K562 (cell line): ENCODE results near the gene ZDHHC14. TPM values are rescaled to one million over a fixed set of nuclear protein-coding genes. Genes with fewer than 3 reads are reported as not detected.

Experiments used
- ATAC-seq: fragments of 200-7000 bp; cut with Tn5 transposase; 3 replicates; pipeline ENCODE4 v1.9.1; 2020; ENCODE audit warnings: moderate library complexity
- BruUV-seq: library from RNA; stranded (reverse); fragments of 400-500 nt; replicated peaks from 2 replicates; lab custom pipeline; 2021; lab: Mats Ljungman, UMichigan
- CTCF ChIA-PET: fragments of 300-600 bp; formaldehyde crosslinking; extraction: SDS; loops from one replicate; lab custom pipeline; 2021; ENCODE audit warnings: low intra/inter-chr PET ratio; lab: Yijun Ruan, JAX
- POLR2A ChIA-PET: fragments of 300-600, 350-650 bp; sonication (Branson Sonifier 250); formaldehyde crosslinking; extraction: SDS; loops from one replicate; lab custom pipeline; 2021; ENCODE audit warnings: antibody characterized with exemption, inconsistent platforms; lab: Yijun Ruan, JAX
- DNase-seq, 4 experiments: peaks; one replicate each; pipeline versions ENCODE4 v3.0.0 to v3.0.0-alpha.2; 2011 to 2018; ENCODE audit warnings: low spot score in 3 of 4, mixed read lengths in 3 of 4; ENCODE audit errors: extremely low read depth in 1 of 4
- FAIRE-seq: peaks from 2 replicates; lab custom pipeline; 2011; peaks lifted over from hg19 to GRCh38; lab: Jason Lieb, UNC
- H2AFZ ChIP-seq: 2 replicates; pipeline ENCODE4 v1.6.0; 2011; ENCODE audit warnings: low read depth, low read length, control low read depth, inconsistent platforms
- H3K27ac ChIP-seq: fragments of 200-600 bp; 3 replicates; pipeline ENCODE4 v1.8.0; 2011; ENCODE audit warnings: low read depth, mild to moderate bottlenecking, control low read depth, inconsistent platforms, low read length, moderate library complexity, mixed read lengths; ENCODE audit errors: extremely low read depth
- H3K27me3 ChIP-seq, 2 experiments: fragments of 300-600 bp in 1 of 2; 2 replicates in 1 of 2; 3 replicates in 1 of 2; pipeline versions ENCODE4 v1.6.0 to v1.8.0; 2011; ENCODE audit warnings: inconsistent platforms in 2 of 2, low read length in 2 of 2, mild to moderate bottlenecking in 1 of 2, mixed read lengths in 1 of 2, moderate library complexity in 1 of 2; ENCODE audit not compliant: control insufficient read depth in 2 of 2, insufficient read depth in 2 of 2
- H3K36me3 ChIP-seq: fragments of 300-600 bp; 3 replicates; pipeline ENCODE4 v1.8.0; 2011; ENCODE audit warnings: mild to moderate bottlenecking, low read length, inconsistent platforms; ENCODE audit not compliant: control insufficient read depth, insufficient read depth
- H3K4me1 ChIP-seq, 2 experiments: fragments of 200-600 bp in 1 of 2; replicated peaks in 1 of 2; 2 replicates in 1 of 2; 3 replicates in 1 of 2; pipeline versions ENCODE4 v1.5.1 to v1.8.0; 2011; ENCODE audit warnings: inconsistent platforms in 2 of 2, low read length in 2 of 2, mild to moderate bottlenecking in 1 of 2, mixed read lengths in 1 of 2, moderate library complexity in 1 of 2; ENCODE audit not compliant: control insufficient read depth in 2 of 2, insufficient read depth in 2 of 2
- H3K4me2 ChIP-seq: 2 replicates; pipeline ENCODE4 v1.6.1; 2011; ENCODE audit warnings: low read length, control low read depth, inconsistent platforms, mixed read lengths; ENCODE audit not compliant: insufficient read depth
- H3K4me3 ChIP-seq: fragments of 200-600 bp; sonication (generic), shearing (Covaris generic); 2 replicates; pipeline ENCODE4 v1.5.1; 2016; ENCODE audit warnings: control low read depth, inconsistent platforms
- H3K79me2 ChIP-seq: fragments of 200-600 bp; 3 replicates; pipeline ENCODE4 v1.8.0; 2011; ENCODE audit warnings: low read length, inconsistent platforms; ENCODE audit not compliant: control insufficient read depth, insufficient read depth
- H3K9ac ChIP-seq, 2 experiments: 2 replicates each; pipeline versions ENCODE4 v1.6.0 to v1.6.1; 2011; ENCODE audit warnings: low read depth in 2 of 2, low read length in 2 of 2, control low read depth in 1 of 2, inconsistent platforms in 1 of 2, mild to moderate bottlenecking in 1 of 2, mixed read lengths in 1 of 2; ENCODE audit not compliant: insufficient read depth in 1 of 2
- H3K9me1 ChIP-seq: one replicate; pipeline ENCODE4 v1.6.0; 2011; ENCODE audit warnings: inconsistent platforms, mild to moderate bottlenecking, low read length, moderate library complexity; ENCODE audit not compliant: control insufficient read depth, insufficient read depth
- H3K9me3 ChIP-seq: replicated peaks from 2 replicates; pipeline ENCODE4 v1.5.1; 2011; ENCODE audit warnings: low read depth, low read length, inconsistent platforms; ENCODE audit not compliant: control insufficient read depth, insufficient read depth
- H4K20me1 ChIP-seq: replicated peaks from 2 replicates; pipeline ENCODE4 v1.6.1; 2011; ENCODE audit warnings: low read length, inconsistent platforms, mixed read lengths; ENCODE audit not compliant: control insufficient read depth, insufficient read depth
- ERF ChIP-seq: fragments of 450-650 bp; formaldehyde crosslinking; IDR thresholded peaks from 2 replicates; pipeline ENCODE4 v1.4.0; 2020; ENCODE audit warnings: mild to moderate bottlenecking, mixed read lengths
- ESRRA ChIP-seq: fragments of 450-650 bp; IDR thresholded peaks from 2 replicates; pipeline ENCODE4 v1.6.1; 2014; ENCODE audit warnings: low read depth, mild to moderate bottlenecking, moderate library complexity, borderline replicate concordance
- ETV6 ChIP-seq, 3 experiments: fragments of 150-350 bp in 1 of 3; sonication (generic) in 1 of 3; formaldehyde crosslinking in 1 of 3; IDR thresholded peaks; 2 replicates each; pipeline versions ENCODE4 v1.6.1 to v1.8.0; 2014 to 2022; ENCODE audit warnings: borderline replicate concordance in 2 of 3, low read depth in 2 of 3, antibody characterized with exemption in 1 of 3, low read length in 1 of 3, mild to moderate bottlenecking in 1 of 3, missing genetic modification reagents in 1 of 3
- POLR2A ChIP-seq: fragments of 450-650 bp; conservative IDR thresholded peaks from 2 replicates; pipeline ENCODE4 v1.6.1; 2016
- RERE ChIP-seq: sonication (generic); formaldehyde crosslinking; IDR thresholded peaks from 2 replicates; pipeline ENCODE4 v1.8.0; 2023; ENCODE audit warnings: missing genetic modification reagents, mild to moderate bottlenecking, borderline replicate concordance
- STAT6 ChIP-seq: sonication (generic); formaldehyde crosslinking; IDR thresholded peaks from 2 replicates; pipeline ENCODE4 v1.8.1; 2023; ENCODE audit warnings: mild to moderate bottlenecking, missing genetic modification reagents
- TCF3 ChIP-seq: sonication (generic); formaldehyde crosslinking; IDR thresholded peaks from 2 replicates; pipeline ENCODE4 v1.4.0; 2020; ENCODE audit warnings: mild to moderate bottlenecking, missing genetic modification reagents
- TEAD2 ChIP-seq: fragments of 450-650 bp; IDR thresholded peaks from 2 replicates; pipeline ENCODE4 v1.6.1; 2016; ENCODE audit warnings: missing genetic modification characterization, control low read depth, missing compliant biosample characterization
- ZNF518B ChIP-seq: fragments of 250-450 bp; sonication (Bioruptor Pico); IDR thresholded peaks from 2 replicates; pipeline ENCODE4 v1.5.0; 2021; ENCODE audit warnings: mild to moderate bottlenecking, moderate library complexity
- ZNF699 ChIP-seq: fragments of 250-450 bp; sonication (Bioruptor Pico); IDR thresholded peaks from 2 replicates; pipeline ENCODE4 v1.8.0; 2021; ENCODE audit warnings: mild to moderate bottlenecking, moderate library complexity; ENCODE audit not compliant: insufficient replicate concordance
- WGBS: fragments of 100-300 bp; shearing (Covaris generic); methylation state at CpG from one replicate; pipeline ENCODE4 v1.1.6; 2016; ENCODE audit warnings: low coverage, mixed read lengths; ENCODE audit not compliant: insufficient coverage; ENCODE audit errors: missing lambda C conversion rate; 5-methylcytosine and 5-hydroxymethylcytosine counted together
- in situ Hi-C: fragments of 300-500 bp; cut with MboI; formaldehyde crosslinking; loops from 4 replicates; pipeline ENCODE4 v1.15.0; 2018; ENCODE audit warnings: inconsistent platforms, mixed read lengths
- intact Hi-C: fragments of 100-400 bp; cut with micrococcal nuclease; formaldehyde crosslinking; loops from 2 replicates; pipeline ENCODE4 v1.14.2; 2022
- polyA plus RNA-seq, 8 experiments: library from polyadenylated mRNA; depleted of rRNA in 4 of 8; stranded (reverse) in 5 of 8; unstranded in 3 of 8; fragments of >200 nt; fragmentation: Nextera tagmentation in 2 of 8; fragmentation: Illumina TruSeq in 1 of 8; extraction: Ambion mirVana in 2 of 8; extraction: Trizol in 1 of 8; gene quantifications; 2 replicates each; pipeline versions ENCODE4 v1.2.1 to v1.2.3, GENCODE V29; 2011 to 2014; ENCODE audit warnings: inconsistent platforms in 1 of 8, missing spikeins in 1 of 8
- total RNA-seq, 7 experiments: library from RNA; depleted of rRNA in 6 of 7; stranded (reverse); fragments of >200 nt in 6 of 7; fragmentation: Illumina TruSeq in 2 of 7; extraction: Trizol in 2 of 7; gene quantifications; 2 replicates each; pipeline versions ENCODE4 v1.2.1 to v1.2.3, GENCODE V29; 2011 to 2021; ENCODE audit warnings: low replicate concordance in 1 of 7

ZDHHC14 gene
- total and polyA plus RNA-seq, 9 of the 15 experiments (the other 6 are each of a cell fraction or from before 2014, with no cell fraction given), result 0.92 to 23.1 (median 13.8) TPM

DNA sequence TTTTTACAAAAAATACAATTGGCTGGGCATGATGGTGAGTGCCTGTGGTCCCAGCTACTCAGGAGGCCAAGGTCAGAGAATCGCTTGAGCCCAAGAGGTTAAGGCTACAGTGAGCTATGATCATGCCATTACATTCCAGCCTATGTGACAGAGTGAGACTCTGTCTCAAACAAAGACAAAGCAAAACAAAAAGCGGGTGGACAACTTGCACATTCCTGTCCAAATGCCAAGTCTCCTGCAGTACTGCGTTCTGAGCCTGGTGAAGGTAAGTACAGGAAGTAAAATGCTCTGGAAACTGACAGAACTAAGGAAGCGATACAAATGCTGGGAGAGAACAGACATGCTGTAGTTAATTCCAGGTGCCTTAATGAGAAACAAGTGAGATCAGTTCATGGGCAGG, 37.3 kb upstream of the ZDHHC14 start:
- 19% methylated on average over 4 of the region's 4 CpGs for WGBS
- CTCF ChIA-PET, result no interaction called here
- FAIRE-seq, result no peak
- TF ChIP-seq POLR2A, result no peak
- no peak for TF ChIP-seq STAT6 (CRISPR knock-in tag)
- TF ChIP-seq ETV6 (IDR thresholded peaks at IDR 0.05; ENCODE audit: borderline replicate concordance in 1 of 2, low read depth in 2 of 2, low read length in 1 of 2), result no peak
- TF ChIP-seq ETV6 (CRISPR knock-in tag; IDR thresholded peaks at IDR 0.05; ENCODE audit: borderline replicate concordance), result no peak
- TF ChIP-seq TCF3 (CRISPR knock-in tag), result no peak
- no peak for TF ChIP-seq RERE (CRISPR knock-in tag)
- TF ChIP-seq ZNF518B (CRISPR knock-in tag), result no peak
- no peak for TF ChIP-seq ESRRA
- no peak for TF ChIP-seq ZNF699 (CRISPR knock-in tag)
- TF ChIP-seq ERF (CRISPR knock-in tag), result no peak
- TF ChIP-seq TEAD2, result no peak

More for the DNA sequence above, 37.3 kb upstream of the ZDHHC14 start:
- ATAC-seq, result peak; percentile 50
- in situ Hi-C loops (no loop called here), intact Hi-C loops (no loop called here)
- H3K79me2 ChIP-seq, result no peaks in the 10 kb centered on the region
- no peak overlapping the region for H3K9ac ChIP-seq
- BruUV-seq, result no TSS peak
- H3K36me3 ChIP-seq, result no peaks in the 10 kb centered on the region
- no peak overlapping the region for H3K4me2 ChIP-seq
- H3K9me1 ChIP-seq, result no peaks in the 10 kb centered on the region
- no peak overlapping the region for H3K4me3 ChIP-seq
- no peaks in the 10 kb centered on the region for H3K4me1 ChIP-seq
- H3K27ac ChIP-seq, result no peak overlapping the region
- DNase-seq, result no peak
- H2AFZ ChIP-seq, result peak overlapping the region; percentile 54; the same call in 1 of the 2 replicates
- peaks cover 10 to 22% of the 10 kb centered on the region in 2 experiments; a peak in 4 of 5 replicates for H3K27me3 ChIP-seq
- no peaks in the 10 kb centered on the region for H4K20me1 ChIP-seq
- no peaks in the 10 kb centered on the region for H3K9me3 ChIP-seq
- POLR2A ChIA-PET, result interaction anchor here (0.6 to 2.2 kb wide), 3 partner anchors 13 to 204 kb away, joined by 3 to 6 read pairs (median 5); no protein-coding TSS in a partner anchor
